WI38 (cell line): ENCODE measurements around the gene LDB3.

Experiments used
- H3K4me3 ChIP-seq: 2 replicates; pipeline ENCODE4 v1.5.1; 2011; ENCODE audit warnings: low read depth, mild to moderate bottlenecking, control low read depth, low read length
- TF ChIP-seq, protein P1 (sequence below): IDR thresholded peaks from 2 replicates; pipeline ENCODE4 v1.5.1; 2012; ENCODE audit warnings: low read depth, mild to moderate bottlenecking, control low read depth, low read length

LDB3 gene

DNA sequence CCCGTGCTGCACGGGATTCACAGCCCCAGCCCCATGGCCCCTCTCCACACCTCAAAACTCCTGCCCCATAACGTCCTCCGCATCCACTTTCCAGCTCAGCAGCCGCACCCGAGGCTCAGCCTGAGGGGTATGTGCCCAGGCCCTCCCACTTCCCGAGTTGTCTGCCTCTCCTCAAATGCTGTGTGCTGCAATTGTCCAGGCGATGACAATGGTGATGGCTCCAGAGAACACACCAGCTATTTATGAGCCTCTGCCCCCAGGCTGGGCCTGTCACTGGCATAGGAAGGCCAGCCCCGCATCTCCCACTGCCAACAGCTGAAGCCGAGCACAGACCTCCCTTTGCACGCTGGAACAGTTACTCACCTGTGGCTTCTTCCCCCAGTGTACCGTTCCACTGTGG is 2.4 kb upstream of the LDB3 start:
- TF ChIP-seq, protein P1, sequence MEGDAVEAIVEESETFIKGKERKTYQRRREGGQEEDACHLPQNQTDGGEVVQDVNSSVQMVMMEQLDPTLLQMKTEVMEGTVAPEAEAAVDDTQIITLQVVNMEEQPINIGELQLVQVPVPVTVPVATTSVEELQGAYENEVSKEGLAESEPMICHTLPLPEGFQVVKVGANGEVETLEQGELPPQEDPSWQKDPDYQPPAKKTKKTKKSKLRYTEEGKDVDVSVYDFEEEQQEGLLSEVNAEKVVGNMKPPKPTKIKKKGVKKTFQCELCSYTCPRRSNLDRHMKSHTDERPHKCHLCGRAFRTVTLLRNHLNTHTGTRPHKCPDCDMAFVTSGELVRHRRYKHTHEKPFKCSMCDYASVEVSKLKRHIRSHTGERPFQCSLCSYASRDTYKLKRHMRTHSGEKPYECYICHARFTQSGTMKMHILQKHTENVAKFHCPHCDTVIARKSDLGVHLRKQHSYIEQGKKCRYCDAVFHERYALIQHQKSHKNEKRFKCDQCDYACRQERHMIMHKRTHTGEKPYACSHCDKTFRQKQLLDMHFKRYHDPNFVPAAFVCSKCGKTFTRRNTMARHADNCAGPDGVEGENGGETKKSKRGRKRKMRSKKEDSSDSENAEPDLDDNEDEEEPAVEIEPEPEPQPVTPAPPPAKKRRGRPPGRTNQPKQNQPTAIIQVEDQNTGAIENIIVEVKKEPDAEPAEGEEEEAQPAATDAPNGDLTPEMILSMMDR: no peak

DNA sequence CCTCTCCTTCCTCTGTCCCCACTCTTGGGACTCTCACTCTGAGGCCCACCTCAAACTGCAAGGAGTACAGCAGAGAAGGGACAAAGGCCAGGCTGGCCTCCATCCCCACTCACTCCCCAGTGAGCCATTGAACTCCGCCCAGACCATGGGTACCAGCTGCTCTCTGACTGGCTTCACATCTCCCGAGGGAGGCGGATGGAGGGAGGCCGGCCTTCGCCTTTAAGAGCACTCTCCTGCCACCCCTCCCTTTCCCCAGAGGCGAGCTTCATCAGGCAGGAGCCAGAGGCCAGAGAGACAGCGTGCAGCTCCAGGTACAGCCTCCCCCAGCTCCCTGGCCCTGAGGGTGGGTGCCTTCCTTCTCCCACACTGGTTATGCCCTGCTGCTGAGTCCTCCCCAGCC is 1.8 kb upstream of the LDB3 start:
- TF ChIP-seq, protein P1: no peak
- H3K4me3 ChIP-seq: no peak overlapping the region

More for the DNA sequence above, 2.4 kb upstream of the LDB3 start:
- H3K4me3 ChIP-seq: no peak overlapping the region

DNA sequence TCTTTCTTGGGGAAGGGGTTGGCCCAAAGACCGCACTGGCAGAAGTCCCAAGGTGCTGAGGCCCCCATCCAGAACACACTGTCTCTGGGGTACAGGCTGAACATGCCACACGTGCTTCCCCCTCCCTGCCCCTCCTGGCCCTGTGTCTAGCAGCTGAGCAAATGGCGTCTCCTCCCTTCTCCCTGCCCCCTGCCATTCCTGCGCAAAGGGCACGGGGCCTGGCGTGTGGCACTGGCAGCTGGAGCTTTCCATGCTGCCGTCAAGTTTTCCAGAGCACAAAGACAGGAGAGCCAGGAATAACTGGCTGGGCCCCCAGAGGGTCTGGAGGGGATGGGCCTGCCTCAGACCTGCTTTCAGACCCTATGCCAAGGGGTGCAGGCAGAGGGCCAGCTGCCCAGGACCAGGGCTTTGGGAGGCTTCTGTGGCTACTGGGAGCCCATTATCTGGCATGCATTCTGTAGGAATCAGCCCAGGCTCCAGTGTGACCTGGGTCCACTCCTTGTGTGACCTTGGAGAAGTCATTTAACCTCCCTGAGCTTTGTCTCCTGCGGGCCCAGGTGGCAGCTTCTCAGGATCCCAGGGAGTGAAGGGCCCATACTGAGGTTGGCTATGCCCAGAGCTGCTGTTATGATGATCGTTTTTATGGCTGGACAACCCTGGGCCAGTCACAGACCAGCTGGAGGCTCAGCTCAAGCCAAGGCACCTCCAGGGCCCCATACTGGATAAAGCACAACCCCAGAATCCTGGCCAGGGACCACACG is 710 bp upstream of the LDB3 start:
- TF ChIP-seq, protein P1: no peak
- H3K4me3 ChIP-seq: no peak overlapping the region

DNA sequence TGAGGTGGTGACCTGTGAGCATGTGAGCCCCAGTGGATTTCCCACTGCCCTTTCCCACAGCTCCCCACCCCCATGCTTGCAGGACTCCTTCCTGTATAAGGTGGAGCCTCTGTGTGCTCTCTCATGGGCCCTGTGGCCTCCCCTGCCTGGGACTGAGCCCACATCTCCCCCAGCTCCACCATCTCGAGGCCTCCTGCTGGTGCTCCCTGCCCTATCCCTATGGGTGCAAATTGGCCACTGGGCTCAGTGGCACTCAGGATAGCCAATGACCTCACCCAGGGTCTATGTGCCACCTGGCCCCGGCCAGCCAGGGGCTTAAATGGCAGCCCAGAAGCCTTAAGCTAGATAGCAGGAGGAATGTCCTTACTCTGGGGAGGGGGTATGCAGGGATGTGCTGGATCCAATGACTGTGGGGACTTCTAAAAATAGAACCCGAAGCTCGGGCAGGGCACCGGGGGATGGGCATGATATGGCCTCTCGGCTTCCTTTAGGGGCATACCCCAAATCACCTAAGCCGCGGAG is 2.0 kb downstream of the LDB3 start:
- H3K4me3 ChIP-seq: no peak overlapping the region
- TF ChIP-seq, protein P1: no peak

DNA sequence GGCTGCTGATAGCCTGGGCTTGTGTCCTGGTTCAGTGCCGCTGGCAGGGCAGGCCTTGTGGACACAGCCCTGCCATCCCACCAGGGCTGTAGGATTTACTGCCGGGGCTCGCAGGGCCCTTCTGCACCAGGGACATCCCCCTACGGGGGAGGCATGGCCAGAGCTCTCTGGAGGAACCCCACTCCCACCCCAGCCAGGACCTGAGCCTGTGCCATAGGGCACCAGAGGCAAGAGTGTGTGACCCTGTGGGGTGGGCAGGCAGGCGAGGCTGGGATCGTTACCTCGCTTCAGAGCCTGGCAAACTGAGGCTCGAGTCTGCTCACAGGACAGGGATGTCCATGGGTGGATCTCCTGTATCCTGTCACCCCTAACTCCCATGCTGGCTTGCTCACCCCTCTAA is 2.6 kb downstream of the LDB3 start:
- TF ChIP-seq, protein P1: no peak
- no peak overlapping the region for H3K4me3 ChIP-seq

DNA sequence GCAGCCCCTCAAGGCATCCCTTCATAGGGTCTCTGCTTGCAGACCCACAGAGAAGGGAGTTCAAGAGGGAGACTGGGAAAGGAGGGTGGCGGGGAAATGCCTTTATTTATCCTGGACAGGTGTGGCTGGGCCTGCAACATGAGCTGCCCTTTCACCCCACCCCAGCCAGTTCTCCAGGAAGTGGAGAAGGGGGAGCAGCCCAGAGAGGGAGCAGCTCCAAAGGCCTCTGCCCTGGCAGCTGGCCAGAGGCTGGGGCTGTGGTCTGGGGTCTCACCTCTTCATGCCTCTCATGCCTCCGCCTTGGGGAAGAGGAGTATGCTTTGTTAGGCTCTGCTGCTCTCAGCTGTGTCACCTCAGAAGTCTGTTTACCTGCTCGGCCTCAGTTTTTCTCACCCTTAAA is 3.1 kb downstream of the LDB3 start:
- H3K4me3 ChIP-seq: no peak overlapping the region
- TF ChIP-seq, protein P1: no peak

DNA sequence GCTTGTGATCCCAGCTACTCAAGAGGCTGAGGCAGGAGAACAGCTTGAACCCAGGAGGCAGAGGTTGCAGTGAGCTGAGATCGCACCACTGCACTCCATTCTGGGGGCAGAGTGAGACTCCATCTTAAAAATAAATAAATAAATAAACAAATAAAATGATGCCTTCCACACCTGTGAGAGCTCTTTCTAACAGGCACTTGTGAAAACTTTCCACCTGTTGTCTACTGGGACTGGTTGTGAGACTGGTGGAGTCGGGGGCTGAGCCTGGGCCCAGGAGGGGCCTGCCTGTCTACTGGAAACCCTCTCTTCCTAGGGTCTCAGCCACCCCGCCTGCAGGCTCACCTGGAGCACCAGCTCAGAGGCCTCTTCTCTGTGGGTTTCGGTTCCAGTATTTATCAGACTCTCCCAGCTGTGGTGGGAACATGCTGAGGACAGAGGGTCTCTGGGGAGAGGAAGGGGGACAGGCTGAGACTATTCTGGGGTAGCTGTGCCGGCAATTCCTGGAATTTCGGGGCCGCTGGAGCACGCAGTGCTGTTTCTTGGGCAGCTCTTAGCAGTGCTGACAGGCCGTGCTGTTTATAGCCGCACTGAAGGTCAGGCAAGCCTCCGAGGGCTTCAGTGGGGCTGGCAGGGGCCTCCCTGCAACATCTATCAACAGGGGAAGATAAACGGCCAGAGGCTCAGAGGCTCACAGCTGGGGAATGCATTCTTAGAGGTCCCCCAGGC is 3.8 kb downstream of the LDB3 start:
- TF ChIP-seq, protein P1: no peak
- no peak overlapping the region for H3K4me3 ChIP-seq
